HEK293 (cell line): Measurements from ENCODE around the gene KDF1.

ENCODE experiments used
- CTCF ChIA-PET: fragments of 350-600 bp; formaldehyde crosslinking; extraction: SDS; loops from one replicate; lab custom pipeline; 2021; ENCODE audit warnings: antibody characterized with exemption; lab: Yijun Ruan, JAX
- POLR2A ChIA-PET: fragments of 300-600 bp; formaldehyde crosslinking; extraction: SDS; loops from one replicate; lab custom pipeline; 2020; ENCODE audit warnings: antibody characterized with exemption, inconsistent platforms; lab: Yijun Ruan, JAX
- H3K27ac ChIP-seq: fragments of 200-500 bp; sonication (Bioruptor generic); 2 replicates; pipeline ENCODE4 v1.5.1; 2014; ENCODE audit warnings: low read depth, low read length, control low read depth, inconsistent platforms; ENCODE audit errors: extremely low read depth
- H3K36me3 ChIP-seq, 2 experiments: fragments of 200-500 bp in 1 of 2; sonication (Bioruptor generic) in 1 of 2; 1 replicate in 1 of 2; 2 replicates in 1 of 2; pipeline ENCODE4 v1.5.1; 2014 to 2017; ENCODE audit warnings: inconsistent platforms in 2 of 2, low read length in 2 of 2; ENCODE audit not compliant: control insufficient read depth in 2 of 2, insufficient read depth in 1 of 2
- H3K4me1 ChIP-seq: fragments of 200-500 bp; sonication (Bioruptor generic); 2 replicates; pipeline ENCODE4 v1.5.1; 2014; ENCODE audit warnings: mild to moderate bottlenecking, low read length, inconsistent platforms; ENCODE audit not compliant: control insufficient read depth, insufficient read depth
- H3K4me3 ChIP-seq: 2 replicates; pipeline ENCODE4 v1.5.1; 2011; ENCODE audit warnings: low read depth, mild to moderate bottlenecking, control low read depth, low read length, moderate library complexity
- H3K9me3 ChIP-seq: fragments of 200-500 bp; sonication (Bioruptor generic); 2 replicates; pipeline ENCODE4 v1.5.1; 2014; ENCODE audit warnings: low read depth, low read length, inconsistent platforms; ENCODE audit not compliant: control insufficient read depth, insufficient read depth
- HOXA7 ChIP-seq: sonication (generic); formaldehyde crosslinking; IDR thresholded peaks from 2 replicates; pipeline ENCODE4 v1.8.1; 2022; ENCODE audit warnings: missing genetic modification reagents, borderline replicate concordance
- KLF7 ChIP-seq: fragments of 450-650 bp; formaldehyde crosslinking; IDR thresholded peaks from 2 replicates; pipeline ENCODE4 v1.5.1; 2016; ENCODE audit warnings: missing biosample characterization, missing genetic modification characterization, borderline replicate concordance
- KLF9 ChIP-seq: fragments of 450-650 bp; formaldehyde crosslinking; IDR thresholded peaks from 2 replicates; pipeline ENCODE4 v1.5.1; 2016; ENCODE audit warnings: missing biosample characterization, missing genetic modification characterization, low read depth
- SP3 ChIP-seq: fragments of 450-650 bp; formaldehyde crosslinking; IDR thresholded peaks from 2 replicates; pipeline ENCODE4 v1.5.1; 2016; ENCODE audit warnings: missing biosample characterization, missing genetic modification characterization
- TRIM28 ChIP-seq: IDR thresholded peaks from 2 replicates; pipeline ENCODE4 v1.6.1; 2011; ENCODE audit warnings: low read length, control low read depth, borderline replicate concordance
- ZNF157 ChIP-seq: fragments of 450-650 bp; formaldehyde crosslinking; IDR thresholded peaks from 2 replicates; pipeline ENCODE4 v1.5.1; 2016; ENCODE audit warnings: missing biosample characterization, missing genetic modification characterization
- ZNF214 ChIP-seq: fragments of 450-650 bp; formaldehyde crosslinking; IDR thresholded peaks from 2 replicates; pipeline ENCODE4 v1.5.1; 2017; ENCODE audit warnings: missing biosample characterization, mild to moderate bottlenecking, missing genetic modification characterization, borderline replicate concordance
- ZNF37A ChIP-seq: fragments of 450-650 bp; IDR thresholded peaks from 2 replicates; pipeline ENCODE4 v1.5.1; 2018; ENCODE audit warnings: missing biosample characterization, missing genetic modification characterization
- ZNF626 ChIP-seq: fragments of 450-650 bp; sonication (Bioruptor Pico); formaldehyde crosslinking; IDR thresholded peaks from 2 replicates; pipeline ENCODE4 v1.5.1; 2018; ENCODE audit warnings: missing biosample characterization, missing genetic modification characterization, inconsistent platforms
- ZNF654 ChIP-seq: fragments of 450-650 bp; formaldehyde crosslinking; IDR thresholded peaks from 2 replicates; pipeline ENCODE4 v1.5.1; 2016; ENCODE audit warnings: low read depth, missing biosample characterization, missing genetic modification characterization
- ZNF658 ChIP-seq: fragments of 450-650 bp; formaldehyde crosslinking; IDR thresholded peaks from 2 replicates; pipeline ENCODE4; 2016; ENCODE audit warnings: missing biosample characterization, missing genetic modification characterization
- ZNF677 ChIP-seq: fragments of 450-650 bp; IDR thresholded peaks from 2 replicates; pipeline ENCODE4 v1.5.0; 2018; ENCODE audit warnings: missing biosample characterization, mild to moderate bottlenecking, missing genetic modification characterization, moderate library complexity
- TF ChIP-seq, protein P1 (sequence below): fragments of 450-650 bp; formaldehyde crosslinking; IDR thresholded peaks from 2 replicates; pipeline ENCODE4 v1.5.1; 2017; ENCODE audit warnings: missing biosample characterization, missing genetic modification characterization
- TF ChIP-seq, protein P2 (sequence below): fragments of 450-650 bp; formaldehyde crosslinking; conservative IDR thresholded peaks from 2 replicates; pipeline ENCODE4 v1.5.1; 2016; ENCODE audit warnings: low read depth, missing biosample characterization, missing genetic modification characterization
- TF ChIP-seq, protein P3 (sequence below): fragments of 450-650 bp; formaldehyde crosslinking; IDR thresholded peaks from 2 replicates; pipeline ENCODE4; 2016; ENCODE audit warnings: missing biosample characterization, missing genetic modification characterization
- TF ChIP-seq, protein P4 (sequence below): fragments of 450-650 bp; formaldehyde crosslinking; IDR thresholded peaks from 2 replicates; pipeline ENCODE4 v1.5.1; 2016; ENCODE audit warnings: missing biosample characterization, missing genetic modification characterization
- TF ChIP-seq, protein P5 (sequence below): fragments of 450-650 bp; formaldehyde crosslinking; IDR thresholded peaks from 2 replicates; pipeline ENCODE4 v1.5.1; 2016; ENCODE audit warnings: missing biosample characterization, missing genetic modification characterization
- TF ChIP-seq, protein P6 (sequence below): fragments of 450-650 bp; formaldehyde crosslinking; IDR thresholded peaks from 2 replicates; pipeline ENCODE4 v1.5.1; 2016; ENCODE audit warnings: missing biosample characterization, missing genetic modification characterization

Gene KDF1

DNA sequence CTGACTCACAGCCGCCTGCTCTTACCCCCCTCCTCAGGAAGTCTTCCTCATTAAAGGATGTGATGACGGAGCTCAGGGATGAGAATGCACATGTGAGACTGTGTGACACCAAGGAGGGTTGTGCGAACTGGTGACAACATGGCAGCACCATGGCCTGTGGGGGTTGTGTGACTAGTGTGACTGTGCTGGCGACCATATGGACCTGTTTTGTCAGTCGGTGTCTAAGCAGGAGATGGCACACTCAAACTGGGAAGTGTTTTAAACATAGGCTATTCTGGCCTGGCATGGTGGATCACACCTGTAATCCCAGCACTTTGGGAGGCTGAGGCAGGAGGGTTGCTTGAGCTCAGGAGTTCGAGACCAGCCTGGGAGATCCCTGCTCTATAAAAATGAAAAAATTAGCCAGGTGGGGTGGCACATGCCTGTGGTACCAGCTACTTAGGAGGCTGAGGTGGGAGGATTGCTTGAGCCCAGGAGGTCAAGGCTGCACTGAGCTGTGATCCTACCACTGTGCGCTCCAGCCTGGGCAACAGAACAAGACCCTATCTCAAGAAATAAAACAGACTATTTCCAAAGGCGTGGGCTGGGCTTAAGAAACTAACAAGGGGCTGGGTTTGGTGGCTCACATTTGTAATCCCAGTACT lies 40.7 kb upstream of the KDF1 start:
- TF ChIP-seq, protein P1, sequence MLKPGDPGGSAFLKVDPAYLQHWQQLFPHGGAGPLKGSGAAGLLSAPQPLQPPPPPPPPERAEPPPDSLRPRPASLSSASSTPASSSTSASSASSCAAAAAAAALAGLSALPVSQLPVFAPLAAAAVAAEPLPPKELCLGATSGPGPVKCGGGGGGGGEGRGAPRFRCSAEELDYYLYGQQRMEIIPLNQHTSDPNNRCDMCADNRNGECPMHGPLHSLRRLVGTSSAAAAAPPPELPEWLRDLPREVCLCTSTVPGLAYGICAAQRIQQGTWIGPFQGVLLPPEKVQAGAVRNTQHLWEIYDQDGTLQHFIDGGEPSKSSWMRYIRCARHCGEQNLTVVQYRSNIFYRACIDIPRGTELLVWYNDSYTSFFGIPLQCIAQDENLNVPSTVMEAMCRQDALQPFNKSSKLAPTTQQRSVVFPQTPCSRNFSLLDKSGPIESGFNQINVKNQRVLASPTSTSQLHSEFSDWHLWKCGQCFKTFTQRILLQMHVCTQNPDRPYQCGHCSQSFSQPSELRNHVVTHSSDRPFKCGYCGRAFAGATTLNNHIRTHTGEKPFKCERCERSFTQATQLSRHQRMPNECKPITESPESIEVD (tag by site-specific recombination), result no peak
- no peak for TF ChIP-seq ZNF654 (tag by site-specific recombination)
- no peak for TF ChIP-seq KLF9
- no peak for TF ChIP-seq ZNF677
- no peak for TF ChIP-seq HOXA7 (CRISPR knock-in tag)
- TF ChIP-seq SP3, result no peak
- no peak for TF ChIP-seq ZNF214 (tag by site-specific recombination)
- TF ChIP-seq, protein P2, sequence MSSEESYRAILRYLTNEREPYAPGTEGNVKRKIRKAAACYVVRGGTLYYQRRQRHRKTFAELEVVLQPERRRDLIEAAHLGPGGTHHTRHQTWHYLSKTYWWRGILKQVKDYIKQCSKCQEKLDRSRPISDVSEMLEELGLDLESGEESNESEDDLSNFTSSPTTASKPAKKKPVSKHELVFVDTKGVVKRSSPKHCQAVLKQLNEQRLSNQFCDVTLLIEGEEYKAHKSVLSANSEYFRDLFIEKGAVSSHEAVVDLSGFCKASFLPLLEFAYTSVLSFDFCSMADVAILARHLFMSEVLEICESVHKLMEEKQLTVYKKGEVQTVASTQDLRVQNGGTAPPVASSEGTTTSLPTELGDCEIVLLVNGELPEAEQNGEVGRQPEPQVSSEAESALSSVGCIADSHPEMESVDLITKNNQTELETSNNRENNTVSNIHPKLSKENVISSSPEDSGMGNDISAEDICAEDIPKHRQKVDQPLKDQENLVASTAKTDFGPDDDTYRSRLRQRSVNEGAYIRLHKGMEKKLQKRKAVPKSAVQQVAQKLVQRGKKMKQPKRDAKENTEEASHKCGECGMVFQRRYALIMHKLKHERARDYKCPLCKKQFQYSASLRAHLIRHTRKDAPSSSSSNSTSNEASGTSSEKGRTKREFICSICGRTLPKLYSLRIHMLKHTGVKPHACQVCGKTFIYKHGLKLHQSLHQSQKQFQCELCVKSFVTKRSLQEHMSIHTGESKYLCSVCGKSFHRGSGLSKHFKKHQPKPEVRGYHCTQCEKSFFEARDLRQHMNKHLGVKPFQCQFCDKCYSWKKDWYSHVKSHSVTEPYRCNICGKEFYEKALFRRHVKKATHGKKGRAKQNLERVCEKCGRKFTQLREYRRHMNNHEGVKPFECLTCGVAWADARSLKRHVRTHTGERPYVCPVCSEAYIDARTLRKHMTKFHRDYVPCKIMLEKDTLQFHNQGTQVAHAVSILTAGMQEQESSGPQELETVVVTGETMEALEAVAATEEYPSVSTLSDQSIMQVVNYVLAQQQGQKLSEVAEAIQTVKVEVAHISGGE (tag by site-specific recombination), result no peak
- no peak for TF ChIP-seq ZNF157 (tag by site-specific recombination)
- no peak for TF ChIP-seq ZNF37A (tag by site-specific recombination)
- no peak for TF ChIP-seq ZNF626 (tag by site-specific recombination)
- TF ChIP-seq, protein P3, sequence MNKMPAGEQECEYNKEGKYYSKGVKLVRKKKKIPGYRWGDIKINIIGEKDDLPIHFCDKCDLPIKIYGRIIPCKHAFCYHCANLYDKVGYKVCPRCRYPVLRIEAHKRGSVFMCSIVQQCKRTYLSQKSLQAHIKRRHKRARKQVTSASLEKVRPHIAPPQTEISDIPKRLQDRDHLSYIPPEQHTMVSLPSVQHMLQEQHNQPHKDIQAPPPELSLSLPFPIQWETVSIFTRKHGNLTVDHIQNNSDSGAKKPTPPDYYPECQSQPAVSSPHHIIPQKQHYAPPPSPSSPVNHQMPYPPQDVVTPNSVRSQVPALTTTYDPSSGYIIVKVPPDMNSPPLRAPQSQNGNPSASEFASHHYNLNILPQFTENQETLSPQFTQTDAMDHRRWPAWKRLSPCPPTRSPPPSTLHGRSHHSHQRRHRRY, result no peak
- TF ChIP-seq, protein P4, sequence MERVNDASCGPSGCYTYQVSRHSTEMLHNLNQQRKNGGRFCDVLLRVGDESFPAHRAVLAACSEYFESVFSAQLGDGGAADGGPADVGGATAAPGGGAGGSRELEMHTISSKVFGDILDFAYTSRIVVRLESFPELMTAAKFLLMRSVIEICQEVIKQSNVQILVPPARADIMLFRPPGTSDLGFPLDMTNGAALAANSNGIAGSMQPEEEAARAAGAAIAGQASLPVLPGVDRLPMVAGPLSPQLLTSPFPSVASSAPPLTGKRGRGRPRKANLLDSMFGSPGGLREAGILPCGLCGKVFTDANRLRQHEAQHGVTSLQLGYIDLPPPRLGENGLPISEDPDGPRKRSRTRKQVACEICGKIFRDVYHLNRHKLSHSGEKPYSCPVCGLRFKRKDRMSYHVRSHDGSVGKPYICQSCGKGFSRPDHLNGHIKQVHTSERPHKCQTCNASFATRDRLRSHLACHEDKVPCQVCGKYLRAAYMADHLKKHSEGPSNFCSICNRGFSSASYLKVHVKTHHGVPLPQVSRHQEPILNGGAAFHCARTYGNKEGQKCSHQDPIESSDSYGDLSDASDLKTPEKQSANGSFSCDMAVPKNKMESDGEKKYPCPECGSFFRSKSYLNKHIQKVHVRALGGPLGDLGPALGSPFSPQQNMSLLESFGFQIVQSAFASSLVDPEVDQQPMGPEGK (tag by site-specific recombination), result no peak
- H3K36me3 ChIP-seq, result peaks cover 0 to 6% of the 10 kb centered on the region in 2 experiments; a peak in 1 of 3 replicates
- no peaks in the 10 kb centered on the region; the same call in 1 of the 2 replicates for H3K4me1 ChIP-seq
- POLR2A ChIA-PET, result interaction anchor here (1.1 kb wide), 1 partner anchor 9 kb away, joined by 4 read pairs; no protein-coding TSS in a partner anchor
- H3K27ac ChIP-seq, result no peak overlapping the region
- CTCF ChIA-PET, result interaction anchor here (0.6 to 9.3 kb wide), 6 partner anchors 34 to 284 kb away, joined by 3 to 141 read pairs (median 4); no protein-coding TSS in a partner anchor
- no peaks in the 10 kb centered on the region for H3K9me3 ChIP-seq
- no peak overlapping the region for H3K4me3 ChIP-seq

DNA sequence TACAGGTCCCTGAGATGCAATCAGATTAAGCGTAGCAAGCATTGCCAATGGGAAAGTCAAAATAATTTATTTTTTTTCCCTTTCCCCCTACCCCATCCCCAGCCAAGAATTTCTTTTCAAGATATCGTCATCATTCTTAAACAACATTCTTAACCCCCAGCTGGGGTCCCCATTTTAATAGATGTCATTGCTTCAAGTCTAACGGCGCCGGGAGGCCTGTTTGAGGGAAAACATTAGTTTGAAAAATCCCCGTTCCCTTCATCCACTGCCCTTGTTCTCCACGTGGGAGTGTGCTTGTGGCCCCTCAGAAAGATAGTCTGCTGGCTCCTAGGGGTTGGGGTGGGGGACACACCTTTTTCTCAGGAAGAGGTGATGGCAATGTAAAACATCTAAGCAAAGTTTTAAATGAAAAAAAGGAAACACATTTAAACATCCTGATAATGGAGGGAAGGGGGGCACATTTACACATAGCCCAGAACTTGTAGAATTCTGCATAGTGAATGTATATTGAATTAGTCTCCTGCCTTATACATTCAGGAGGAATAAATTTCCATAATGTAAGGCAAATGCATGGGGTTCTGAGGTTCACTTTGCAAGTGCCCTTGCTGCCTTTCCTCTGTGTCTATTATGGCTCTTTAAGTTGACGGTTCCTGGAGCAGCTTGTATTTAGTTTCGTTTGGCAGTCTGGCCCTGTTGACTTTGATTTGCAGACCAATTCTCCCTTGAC lies 40.0 kb upstream of the KDF1 start:
- CTCF ChIA-PET, result interaction anchor here (0.6 to 9.3 kb wide), 8 partner anchors 8 to 285 kb away, joined by 3 to 141 read pairs (median 4); no protein-coding TSS in a partner anchor
- no peaks in the 10 kb centered on the region for H3K9me3 ChIP-seq
- POLR2A ChIA-PET, result interaction anchor here (0.5 to 1.1 kb wide), 2 partner anchors 9 kb away, joined by 3 to 4 read pairs; no protein-coding TSS in a partner anchor
- no peak overlapping the region for H3K27ac ChIP-seq
- peaks cover 0 to 6% of the 10 kb centered on the region in 2 experiments; a peak in 2 of 3 replicates for H3K36me3 ChIP-seq
- no peaks in the 10 kb centered on the region; the same call in 1 of the 2 replicates for H3K4me1 ChIP-seq
- H3K4me3 ChIP-seq, result no peak overlapping the region
- TF ChIP-seq TRIM28 (no peak), ZNF658 (tag by site-specific recombination) (no peak), KLF7 (no peak), ZNF626 (tag by site-specific recombination) (no peak)
- TF ChIP-seq, protein P4 (tag by site-specific recombination), result no peak
- TF ChIP-seq, protein P5, sequence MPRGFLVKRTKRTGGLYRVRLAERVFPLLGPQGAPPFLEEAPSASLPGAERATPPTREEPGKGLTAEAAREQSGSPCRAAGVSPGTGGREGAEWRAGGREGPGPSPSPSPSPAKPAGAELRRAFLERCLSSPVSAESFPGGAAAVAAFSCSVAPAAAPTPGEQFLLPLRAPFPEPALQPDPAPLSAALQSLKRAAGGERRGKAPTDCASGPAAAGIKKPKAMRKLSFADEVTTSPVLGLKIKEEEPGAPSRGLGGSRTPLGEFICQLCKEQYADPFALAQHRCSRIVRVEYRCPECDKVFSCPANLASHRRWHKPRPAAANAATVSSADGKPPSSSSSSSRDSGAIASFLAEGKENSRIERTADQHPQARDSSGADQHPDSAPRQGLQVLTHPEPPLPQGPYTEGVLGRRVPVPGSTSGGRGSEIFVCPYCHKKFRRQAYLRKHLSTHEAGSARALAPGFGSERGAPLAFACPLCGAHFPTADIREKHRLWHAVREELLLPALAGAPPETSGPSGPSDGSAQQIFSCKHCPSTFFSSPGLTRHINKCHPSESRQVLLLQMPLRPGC (tag by site-specific recombination), result no peak
- TF ChIP-seq, protein P6, sequence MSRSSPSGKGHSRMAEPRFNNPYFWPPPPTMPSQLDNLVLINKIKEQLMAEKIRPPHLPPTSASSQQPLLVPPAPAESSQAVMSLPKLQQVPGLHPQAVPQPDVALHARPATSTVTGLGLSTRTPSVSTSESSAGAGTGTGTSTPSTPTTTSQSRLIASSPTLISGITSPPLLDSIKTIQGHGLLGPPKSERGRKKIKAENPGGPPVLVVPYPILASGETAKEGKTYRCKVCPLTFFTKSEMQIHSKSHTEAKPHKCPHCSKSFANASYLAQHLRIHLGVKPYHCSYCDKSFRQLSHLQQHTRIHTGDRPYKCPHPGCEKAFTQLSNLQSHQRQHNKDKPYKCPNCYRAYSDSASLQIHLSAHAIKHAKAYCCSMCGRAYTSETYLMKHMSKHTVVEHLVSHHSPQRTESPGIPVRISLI (tag by site-specific recombination), result no peak
